IMR-90 (cell line): ENCODE measurements around the gene CYFIP2. TPM values are rescaled to one million over a fixed set of nuclear protein-coding genes. Genes with fewer than 3 reads are reported as not detected.

ENCODE experiments used
- ATAC-seq: fragments of 200-7000 bp; cut with Tn5 transposase; 2 replicates; pipeline ENCODE4 v1.9.1; 2020; ENCODE audit warnings: low read depth, mild to moderate bottlenecking, moderate library complexity
- BruUV-seq: library from RNA; stranded (reverse); fragments of 400-500 nt; replicated peaks from 2 replicates; lab custom pipeline; 2021; lab: Mats Ljungman, UMichigan
- CTCF ChIA-PET: fragments of 300-600 bp; formaldehyde crosslinking; extraction: SDS; loops from one replicate; lab custom pipeline; 2021; ENCODE audit warnings: antibody characterized with exemption; lab: Yijun Ruan, JAX
- POLR2A ChIA-PET: fragments of 300-600 bp; sonication (Branson Sonifier 250); formaldehyde crosslinking; loops from one replicate; lab custom pipeline; 2022; ENCODE audit warnings: antibody characterized with exemption; ENCODE audit not compliant: unreplicated experiment; lab: Charles Lee
- DNase-seq: peaks from one replicate; pipeline ENCODE4 v3.0.0; 2013
- H2AFZ ChIP-seq: replicated peaks from 2 replicates; pipeline ENCODE3; 2013; ENCODE audit warnings: low read length, mild to moderate bottlenecking; ENCODE audit not compliant: poor library complexity
- H2AK5ac ChIP-seq: 2 replicates; pipeline ENCODE4 v1.6.1; 2013; ENCODE audit warnings: low read depth, low read length, inconsistent platforms
- H2AK9ac ChIP-seq: replicated peaks from 2 replicates; pipeline ENCODE3; 2013; ENCODE audit warnings: mild to moderate bottlenecking, low read depth, low read length, moderate library complexity; ENCODE audit not compliant: poor library complexity
- H2BK120ac ChIP-seq: 2 replicates; pipeline ENCODE4 v1.6.1; 2013; ENCODE audit warnings: low read depth, low read length, inconsistent platforms
- H2BK15ac ChIP-seq: 3 replicates; pipeline ENCODE4 v1.6.1; 2013; ENCODE audit warnings: low read depth, low read length, inconsistent platforms
- H2BK20ac ChIP-seq: 2 replicates; pipeline ENCODE4 v1.6.1; 2013; ENCODE audit warnings: low read depth, mild to moderate bottlenecking, inconsistent platforms, low read length, moderate library complexity
- H2BK5ac ChIP-seq: 2 replicates; pipeline ENCODE4 v1.6.1; 2013; ENCODE audit warnings: mild to moderate bottlenecking, low read depth, low read length, inconsistent platforms; ENCODE audit not compliant: poor library complexity, severe bottlenecking
- H3K14ac ChIP-seq: replicated peaks from 2 replicates; pipeline ENCODE4 v1.6.1; 2013; ENCODE audit warnings: low read depth, low read length, inconsistent platforms
- H3K18ac ChIP-seq: 2 replicates; pipeline ENCODE4 v1.6.1; 2013; ENCODE audit warnings: low read depth, low read length, control low read depth
- H3K23ac ChIP-seq: 2 replicates; pipeline ENCODE4 v1.6.1; 2013; ENCODE audit warnings: low read depth, low read length, inconsistent platforms
- H3K27ac ChIP-seq: 2 replicates; pipeline ENCODE4 v1.5.1; 2013; ENCODE audit warnings: mild to moderate bottlenecking, control low read depth, low read length; ENCODE audit not compliant: insufficient read depth
- H3K27me3 ChIP-seq: 2 replicates; pipeline ENCODE4 v1.6.1; 2013; ENCODE audit warnings: low read length; ENCODE audit not compliant: control insufficient read depth, insufficient read depth
- H3K36me3 ChIP-seq: 2 replicates; pipeline ENCODE4 v1.6.1; 2013; ENCODE audit warnings: low read length, mixed read lengths; ENCODE audit not compliant: control insufficient read depth, insufficient read depth
- H3K4ac ChIP-seq: 2 replicates; pipeline ENCODE4 v1.6.1; 2013; ENCODE audit warnings: low read depth, low read length, inconsistent platforms
- H3K4me1 ChIP-seq: 2 replicates; pipeline ENCODE4 v1.6.1; 2013; ENCODE audit warnings: low read length, mixed read lengths; ENCODE audit not compliant: control insufficient read depth, insufficient read depth
- H3K4me2 ChIP-seq: 2 replicates; pipeline ENCODE4 v1.6.1; 2013; ENCODE audit warnings: low read depth, mild to moderate bottlenecking, control low read depth, low read length, moderate library complexity
- H3K4me3 ChIP-seq: 2 replicates; pipeline ENCODE4 v1.5.1; 2013; ENCODE audit warnings: low read depth, mild to moderate bottlenecking, control low read depth, low read length, moderate library complexity; ENCODE audit not compliant: insufficient read depth
- H3K56ac ChIP-seq: 2 replicates; pipeline ENCODE4 v1.6.1; 2013; ENCODE audit warnings: low read length, inconsistent platforms; ENCODE audit not compliant: insufficient read depth; ENCODE audit errors: extremely low read depth
- H3K79me1 ChIP-seq, 2 experiments: 2 replicates each; pipeline ENCODE4 v1.6.1; 2013; ENCODE audit warnings: low read length in 2 of 2, inconsistent platforms in 1 of 2, low read depth in 1 of 2
- H3K9ac ChIP-seq: 2 replicates; pipeline ENCODE4 v1.6.1; 2013; ENCODE audit warnings: low read depth, low read length, control low read depth
- H3K9me1 ChIP-seq: 2 replicates; pipeline ENCODE4 v1.6.1; 2013; ENCODE audit warnings: low read length, inconsistent platforms; ENCODE audit not compliant: insufficient read depth
- H3K9me3 ChIP-seq: 2 replicates; pipeline ENCODE4 v1.6.1; 2013; ENCODE audit warnings: low read length; ENCODE audit not compliant: control insufficient read depth, insufficient read depth
- H4K20me1 ChIP-seq: 2 replicates; pipeline ENCODE4 v1.6.1; 2013; ENCODE audit warnings: low read length, inconsistent platforms; ENCODE audit not compliant: insufficient read depth
- H4K5ac ChIP-seq: 2 replicates; pipeline ENCODE4 v1.6.1; 2013; ENCODE audit warnings: mild to moderate bottlenecking, low read depth, low read length, control low read depth
- H4K8ac ChIP-seq, 2 experiments: 2 replicates each; pipeline ENCODE4 v1.6.1; 2013; ENCODE audit warnings: low read depth in 2 of 2, low read length in 2 of 2, control low read depth in 1 of 2, inconsistent platforms in 1 of 2
- H4K91ac ChIP-seq: 2 replicates; pipeline ENCODE4 v1.6.1; 2013; ENCODE audit warnings: low read depth, low read length, inconsistent platforms; ENCODE audit not compliant: insufficient read depth
- CHD1 ChIP-seq: IDR thresholded peaks from 2 replicates; pipeline ENCODE4 v1.6.1; 2012; ENCODE audit warnings: low read depth, low read length, improper control_type of control experiment
- NFE2L2 ChIP-seq: fragments of 150-350 bp; IDR thresholded peaks from 2 replicates; pipeline ENCODE4 v1.6.1; 2016; ENCODE audit warnings: low read depth, mild to moderate bottlenecking, low read length
- POLR2A ChIP-seq: IDR thresholded peaks from 2 replicates; pipeline ENCODE4 v1.6.1; 2012; ENCODE audit warnings: mild to moderate bottlenecking, low read depth, low read length
- RAD21 ChIP-seq: IDR thresholded peaks from 2 replicates; pipeline ENCODE4 v1.6.1; 2012; ENCODE audit warnings: low read length, improper control_type of control experiment
- dilution Hi-C: fragments of 300-500 bp; cut with HindIII; formaldehyde crosslinking; loops from one replicate; pipeline ENCODE4 v1.14.3; 2018; ENCODE audit warnings: low sequenced_read_pairs; ENCODE audit not compliant: unreplicated experiment
- in situ Hi-C: fragments of 300-500 bp; cut with MboI; formaldehyde crosslinking; loops from 3 replicates; pipeline ENCODE4 v1.14.3; 2019; ENCODE audit warnings: low sequenced_read_pairs, inconsistent platforms, mixed read lengths
- intact Hi-C: fragments of 100-400 bp; cut with micrococcal nuclease; formaldehyde crosslinking; loops from 2 replicates; pipeline ENCODE4 v1.10.0; 2022
- polyA plus RNA-seq, 3 experiments: library from polyadenylated mRNA; depleted of rRNA; stranded (reverse); fragments of >200 nt; gene quantifications; 2 replicates each; pipeline ENCODE4 v1.2.3, GENCODE V29; 2012; ENCODE audit warnings: low replicate concordance in 1 of 3
- total RNA-seq: library from RNA; depleted of rRNA; stranded (reverse); fragments of >200 nt; gene quantifications from 2 replicates; pipeline ENCODE4 v1.2.3, GENCODE V29; 2012

CYFIP2 gene
- total and polyA plus RNA-seq, 2 of the 4 experiments (the other 2 are of a cell fraction), result 6.8 to 13.4 TPM

- intact Hi-C loops (no loop called here), in situ Hi-C loops (no loop called here), dilution Hi-C loops (no loop called here)
- Histone ChIP-seq H3K4me3 (no peak overlapping the region), H3K4me1 (no peaks in the 10 kb centered on the region), H4K8ac (no peak overlapping the region), H3K27ac (no peak overlapping the region), H2BK120ac (no peak overlapping the region), H3K9ac (no peak overlapping the region), H3K4ac (no peak overlapping the region), H2BK15ac (no peak overlapping the region), H3K56ac (no peak overlapping the region), H3K14ac (no peak overlapping the region), H3K4me2 (no peak overlapping the region), H3K9me1 (no peaks in the 10 kb centered on the region), H2AK5ac (no peak overlapping the region), H3K23ac (no peak overlapping the region), H3K36me3 (no peaks in the 10 kb centered on the region), H3K18ac (no peak overlapping the region), H3K27me3 (no peaks in the 10 kb centered on the region), H3K9me3 (no peaks in the 10 kb centered on the region), H2AK9ac (no peak overlapping the region), H4K5ac (no peak overlapping the region), H3K79me1 (no peaks in the 10 kb centered on the region), H4K20me1 (no peaks in the 10 kb centered on the region), H4K91ac (no peak overlapping the region), H2BK20ac (no peak overlapping the region), H2BK5ac (no peak overlapping the region), H2AFZ (no peak overlapping the region)
- DNase-seq, result no peak
- no peak for ATAC-seq
- TF ChIP-seq CHD1 (no peak), NFE2L2 (no peak), RAD21 (no peak), POLR2A (no peak)
- CTCF ChIA-PET, result no interaction called here
- BruUV-seq, result no TSS peak
- POLR2A ChIA-PET, result no interaction called here
Measured at GRCh38 chr5:157398305-157398704, 132.4 kb downstream of the CYFIP2 start.
